HT-29 (cell line): ENCODE data around the gene SCUBE1. TPM values are rescaled to one million over a fixed set of nuclear protein-coding genes. Genes with fewer than 3 reads are reported as not detected.

Source experiments
- DNase-seq: peaks from one replicate; pipeline ENCODE4 v3.0.0-alpha.2; 2015; ENCODE audit warnings: low spot score
- total RNA-seq: library from RNA; depleted of rRNA; stranded (reverse); fragments of >200 nt; shearing (Covaris generic); gene quantifications from 2 replicates; pipeline ENCODE4 v1.2.3, GENCODE V29; 2014

Gene SCUBE1
- total RNA-seq, 1 experiment from 2014 or later, result 0.03 TPM

GRCh38 chr22:43260331-43261231 lies 82.6 kb downstream of the SCUBE1 start:
- no peak for DNase-seq

DNA sequence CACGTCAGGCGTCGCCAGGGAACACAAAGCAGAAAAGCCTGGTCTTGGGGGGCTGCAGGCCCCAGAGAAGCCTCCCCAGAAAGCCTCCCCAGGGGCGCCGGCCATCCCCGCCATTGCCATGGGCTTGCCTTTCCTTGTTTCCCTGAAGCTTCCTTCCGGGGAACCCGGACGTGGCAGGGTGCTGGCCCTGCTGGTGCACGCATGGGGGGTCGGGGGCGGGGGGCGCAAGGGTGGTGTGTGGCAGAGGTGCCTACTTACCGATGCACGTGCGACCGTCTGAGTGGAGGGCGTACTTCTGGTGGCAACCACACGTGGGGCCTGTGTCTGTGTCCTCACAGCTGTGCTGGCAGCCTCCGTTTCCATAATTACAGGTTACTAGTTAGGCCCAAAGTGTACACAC lies 85.2 kb downstream of the SCUBE1 start:
- DNase-seq, result no peak

GRCh38 chr22:43257549-43257948 lies 85.6 kb downstream of the SCUBE1 start:
- DNase-seq, result no peak

DNA sequence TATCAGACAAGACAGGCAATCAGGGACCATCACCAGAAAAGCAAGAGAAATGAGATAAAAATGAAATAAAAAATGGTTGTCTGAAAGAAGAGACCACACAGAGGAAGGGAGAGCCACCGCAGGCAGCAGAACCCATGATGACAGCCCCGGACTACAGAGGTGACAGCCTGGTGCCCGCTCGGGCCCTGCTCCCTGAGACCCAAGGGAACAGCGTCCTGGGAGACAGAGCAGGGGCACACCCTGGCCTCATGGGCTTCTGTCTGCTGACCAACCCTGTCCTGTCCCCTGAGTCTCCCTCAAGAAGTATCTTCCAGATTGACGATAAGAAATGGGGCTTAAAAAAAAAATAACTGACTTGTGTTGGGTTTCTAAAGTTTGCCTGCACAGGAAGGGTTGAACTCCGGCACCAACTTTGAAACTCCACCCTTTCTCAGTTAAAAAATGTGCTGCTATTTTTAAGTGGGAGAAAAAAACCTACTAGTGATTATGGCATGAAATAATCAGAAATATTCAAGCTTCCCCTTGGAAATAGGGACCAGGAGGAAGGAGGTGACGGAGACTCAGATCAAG lies 86.1 kb downstream of the SCUBE1 start:
- DNase-seq, result no peak

- no peak for DNase-seq
Measured at GRCh38 chr22:43256569-43256968, 86.6 kb downstream of the SCUBE1 start.

- DNase-seq, result no peak
Measured at GRCh38 chr22:43255299-43255698, 87.9 kb downstream of the SCUBE1 start.

GRCh38 chr22:43253839-43254238 lies 89.3 kb downstream of the SCUBE1 start:
- no peak for DNase-seq

DNA sequence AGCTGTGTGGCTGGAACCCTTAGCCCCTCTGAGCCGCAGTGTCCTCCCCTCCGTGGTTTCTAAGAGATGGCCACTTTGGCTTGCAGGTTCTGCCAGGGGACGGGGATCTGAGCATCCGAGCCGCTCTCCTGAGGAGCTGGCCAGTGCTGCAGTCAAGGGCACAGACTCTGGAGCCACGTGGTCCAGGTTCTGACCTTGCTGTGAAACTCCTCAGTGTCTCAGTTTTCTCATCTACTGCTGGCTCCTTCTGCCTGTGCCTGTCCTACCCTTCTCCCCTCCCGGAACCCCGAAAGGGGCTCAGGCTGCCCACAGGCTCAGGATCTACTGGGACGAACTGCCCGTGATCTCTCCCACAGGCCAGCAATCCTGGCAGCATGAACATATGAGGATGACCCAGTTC lies 90.9 kb downstream of the SCUBE1 start:
- no peak for DNase-seq

DNA sequence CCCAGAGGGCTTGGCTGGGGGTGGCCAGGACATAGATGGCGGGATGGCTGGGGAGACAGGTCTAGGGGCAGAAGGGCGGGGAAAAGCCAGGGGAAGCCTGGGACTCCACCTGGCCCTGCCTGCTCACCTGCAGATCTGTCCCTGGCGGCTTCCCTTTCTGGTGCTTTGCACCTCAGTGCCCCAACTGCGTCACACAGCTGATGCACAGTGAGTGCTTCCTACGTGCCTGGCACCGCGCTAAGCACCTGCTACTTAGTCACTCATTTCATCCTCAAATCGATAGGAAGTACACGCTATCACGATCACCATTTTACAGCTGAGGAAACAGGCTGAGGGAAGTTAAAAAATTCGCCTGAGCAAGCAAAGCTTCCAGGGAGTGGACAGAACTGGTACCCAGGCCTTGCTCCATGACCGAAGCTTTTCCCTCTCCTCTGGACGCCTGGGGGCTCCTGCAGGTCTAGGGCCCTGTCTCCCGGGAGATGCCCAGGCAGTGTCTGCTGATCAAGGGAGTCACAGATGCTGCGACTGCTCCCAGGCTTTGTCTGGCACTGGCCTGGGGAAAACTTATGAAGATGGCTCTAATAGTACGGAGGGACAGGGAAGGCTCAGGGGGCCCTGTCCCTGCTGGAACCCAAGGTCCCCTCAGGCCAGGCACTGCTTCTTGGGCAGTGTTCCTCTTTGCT lies 93.2 kb downstream of the SCUBE1 start:
- DNase-seq, result no peak

DNA sequence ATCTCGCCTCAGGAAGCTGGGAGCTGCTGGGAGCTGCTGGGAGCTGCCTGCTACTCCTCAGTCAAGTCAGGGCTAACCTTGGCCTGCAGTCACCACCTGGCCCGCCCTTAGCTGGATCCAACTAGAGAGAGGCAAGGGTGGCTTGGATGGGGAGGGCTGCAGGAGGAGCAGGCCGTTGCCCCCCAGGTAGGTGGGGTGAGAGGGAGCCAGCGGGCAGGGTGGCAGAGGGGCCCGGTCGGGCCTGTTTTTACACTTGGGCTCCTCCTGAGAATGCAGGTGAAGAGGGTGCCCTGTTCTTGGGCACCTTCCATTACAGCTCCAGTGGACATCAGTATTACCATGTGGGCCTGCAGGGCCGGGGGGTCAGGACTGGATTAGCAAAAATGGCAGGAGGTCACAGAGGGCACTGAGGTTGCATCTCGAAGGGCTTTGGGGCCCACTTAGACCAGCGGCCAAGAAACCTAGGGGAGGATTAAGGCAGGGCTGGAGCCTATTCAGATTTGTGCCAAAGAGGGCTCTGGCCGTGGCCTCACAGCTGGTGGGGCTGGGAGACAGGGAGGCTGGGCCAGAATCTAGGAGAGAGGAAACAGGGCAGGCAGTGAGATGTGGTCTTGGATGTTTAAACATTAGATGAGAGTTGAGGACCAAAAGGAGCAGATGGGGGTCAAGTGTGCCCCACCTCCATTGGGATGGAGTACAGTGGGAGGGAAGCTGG lies 95.5 kb downstream of the SCUBE1 start:
- DNase-seq, result no peak

DNA sequence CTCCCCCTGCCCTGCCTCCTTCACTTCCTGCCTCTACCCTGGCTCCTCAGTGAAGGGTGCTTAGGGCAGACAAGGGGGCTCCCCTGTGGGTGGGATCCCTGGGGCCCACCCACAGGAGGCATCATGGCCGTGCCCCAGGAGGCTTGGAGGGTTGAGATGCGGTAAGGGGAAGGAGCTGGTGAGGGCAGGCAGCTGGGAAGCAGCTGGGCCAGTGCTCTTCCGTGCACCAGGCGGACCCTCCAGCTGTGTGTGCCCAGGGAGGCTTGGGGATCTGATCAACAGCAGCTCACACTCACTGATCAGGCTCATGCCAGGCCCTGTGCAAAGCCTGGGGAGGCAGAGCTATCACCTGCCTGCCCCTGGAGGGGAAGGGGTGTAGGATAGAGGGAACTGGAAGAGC lies 97.0 kb downstream of the SCUBE1 start:
- no peak for DNase-seq

DNA sequence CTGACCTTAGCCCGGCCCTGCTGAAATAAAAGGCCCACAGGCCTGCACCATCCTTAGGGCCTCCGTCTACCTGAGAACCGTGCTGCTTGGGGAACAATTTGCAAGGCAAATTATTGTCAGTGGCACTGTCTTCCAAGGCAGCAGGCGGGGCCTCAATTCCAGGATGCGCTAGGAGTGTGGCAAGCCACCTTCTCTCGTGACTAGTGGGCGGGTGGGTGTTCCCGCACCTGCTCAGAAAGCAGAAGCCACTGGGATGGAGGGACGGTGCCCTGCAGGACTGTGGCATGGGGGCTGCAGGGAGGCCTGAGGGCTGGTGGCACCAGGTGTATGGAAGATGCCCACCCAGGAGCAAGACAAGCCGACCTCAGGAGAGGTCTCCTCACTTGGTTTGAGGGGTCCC lies 97.5 kb downstream of the SCUBE1 start:
- DNase-seq, result no peak

GRCh38 chr22:43244803-43245527 lies 98.2 kb downstream of the SCUBE1 start:
- DNase-seq, result no peak

- no peak for DNase-seq
Measured at GRCh38 chr22:43244402-43244801, 98.8 kb downstream of the SCUBE1 start.

DNA sequence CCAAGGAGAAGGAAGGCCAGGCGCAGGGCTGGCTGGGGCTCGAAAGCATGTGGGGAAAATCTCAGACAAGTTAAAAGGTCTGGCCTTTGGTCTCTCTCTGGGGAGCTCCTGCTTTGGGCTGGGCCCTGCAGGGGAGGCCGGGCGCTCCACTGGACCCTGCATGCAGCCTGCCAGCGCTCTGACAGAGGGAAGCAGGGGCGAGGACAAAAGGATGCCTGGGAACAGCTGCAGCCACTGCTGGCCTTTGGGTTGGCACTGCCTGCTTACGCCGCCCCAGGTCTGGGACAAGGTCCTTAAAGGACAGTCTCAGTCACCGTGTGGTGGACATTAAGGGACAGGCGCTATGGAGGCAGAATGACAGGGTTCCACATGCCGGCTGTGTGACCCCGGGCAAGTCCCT lies 99.8 kb downstream of the SCUBE1 start:
- no peak for DNase-seq

- DNase-seq, result no peak
Measured at GRCh38 chr22:43242627-43243026, 100.5 kb downstream of the SCUBE1 start.

GRCh38 chr22:43241699-43242386 lies 101.3 kb downstream of the SCUBE1 start:
- no peak for DNase-seq

GRCh38 chr22:43241138-43241597 lies 102.0 kb downstream of the SCUBE1 start:
- DNase-seq, result no peak

DNA sequence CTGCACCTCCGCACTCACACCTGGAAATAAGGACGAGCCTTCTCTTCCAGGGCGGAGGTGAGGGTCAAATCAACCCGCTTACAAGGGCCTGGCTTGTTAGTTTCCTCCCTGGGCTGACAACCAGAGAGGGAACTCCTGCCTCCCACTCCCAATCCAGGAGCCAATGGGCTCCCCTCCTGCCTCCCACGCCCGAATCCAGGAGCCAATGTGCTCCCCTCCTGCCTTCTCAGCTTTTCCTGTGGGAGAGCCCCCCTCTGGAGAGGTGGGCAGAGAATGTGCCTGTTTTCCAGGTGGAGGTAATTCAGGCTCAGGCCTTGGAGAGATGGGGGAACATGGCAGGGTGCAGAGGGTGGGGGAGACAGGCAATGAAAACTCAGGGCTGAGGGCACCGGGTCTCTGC lies 102.6 kb downstream of the SCUBE1 start:
- no peak for DNase-seq

DNA sequence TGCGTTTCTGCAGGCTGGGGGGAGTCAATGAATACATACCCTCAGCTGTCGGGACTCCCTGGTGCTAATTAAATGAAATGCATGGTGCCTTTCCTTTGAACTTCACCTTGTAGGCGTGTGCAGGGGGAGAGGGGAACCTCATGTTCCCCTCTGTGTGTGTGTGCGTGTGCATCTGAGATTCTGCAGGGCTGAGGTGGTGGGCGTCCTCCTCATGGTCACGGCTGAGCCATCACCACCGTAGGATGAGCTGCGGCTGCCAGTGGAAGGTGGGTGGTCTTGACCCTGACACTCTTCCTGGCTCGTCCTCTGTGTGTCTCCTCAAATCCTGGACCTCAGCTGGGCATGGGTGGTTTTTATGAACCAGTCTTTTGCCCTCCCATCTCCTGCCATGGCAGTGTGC lies 103.2 kb downstream of the SCUBE1 start:
- DNase-seq, result no peak
